HG03066 (cell line): Measurements from ENCODE around the gene ZNF219.

Experiments
- ATAC-seq: cut with Tn5 transposase; IDR thresholded peaks from one replicate; pipeline ENCODE4 v1.9.1; 2021; ENCODE audit warnings: low read depth; ENCODE audit not compliant: unreplicated experiment

ZNF219 gene

GRCh38 chr14:21102521-21103410 is 4.3 kb upstream of the ZNF219 start:
- ATAC-seq, result no peak

DNA sequence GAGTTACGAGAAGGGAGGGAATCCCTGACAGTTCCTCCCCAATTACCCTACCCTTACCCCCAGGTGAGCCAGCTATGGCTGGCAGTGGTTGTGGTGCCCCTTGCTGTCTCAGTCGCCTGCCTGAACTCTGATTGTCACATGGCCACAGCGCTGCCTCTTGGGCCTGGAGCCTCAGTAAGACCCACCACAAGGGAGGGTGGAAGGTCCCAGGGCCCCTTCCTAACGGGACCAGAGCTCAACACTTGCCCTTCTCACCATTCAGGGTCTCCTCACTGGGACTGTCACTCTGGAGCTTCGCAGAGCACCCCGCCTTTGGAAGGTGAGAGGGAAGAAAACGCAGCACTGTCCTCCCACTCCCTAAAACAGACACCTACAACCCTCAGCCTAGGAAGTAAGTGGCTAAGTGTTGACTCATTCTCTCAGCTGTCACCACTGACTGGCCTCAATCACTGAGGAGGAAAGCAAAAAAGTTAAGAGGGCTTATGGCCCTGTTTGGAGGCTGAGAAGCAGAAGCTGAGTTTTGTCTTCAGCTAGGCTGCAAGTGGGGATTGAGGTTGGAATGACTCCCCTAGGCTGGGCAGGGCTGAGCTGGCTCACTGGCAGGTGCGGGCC is 3.5 kb upstream of the ZNF219 start:
- no peak for ATAC-seq

DNA sequence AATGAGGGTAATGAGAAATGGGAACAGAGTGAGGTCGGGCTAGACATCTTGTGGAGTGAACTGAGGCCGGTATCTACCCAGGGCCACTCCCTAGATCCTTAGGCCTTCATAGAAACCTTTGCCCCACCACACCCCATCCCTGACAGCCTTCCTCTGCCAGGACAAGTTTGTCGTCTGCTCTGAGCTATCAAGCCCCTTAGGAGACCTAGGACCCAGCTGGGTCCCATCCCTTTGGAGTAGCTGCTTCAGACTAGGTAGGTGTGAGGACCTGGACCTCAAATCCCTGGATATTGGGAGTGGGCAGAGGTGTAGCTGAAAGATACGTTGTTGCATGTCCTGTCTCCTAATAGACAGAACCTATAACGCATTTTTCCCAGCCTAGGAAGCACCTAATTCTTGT is 2.5 kb upstream of the ZNF219 start, which contains the start of gene TMEM253:
TSS of gene TMEM253 (plus strand) at position 136 of the 400 bp plus-strand sequence. CDS start 278 bp downstream, outside the sequence.
- no peak for ATAC-seq

DNA sequence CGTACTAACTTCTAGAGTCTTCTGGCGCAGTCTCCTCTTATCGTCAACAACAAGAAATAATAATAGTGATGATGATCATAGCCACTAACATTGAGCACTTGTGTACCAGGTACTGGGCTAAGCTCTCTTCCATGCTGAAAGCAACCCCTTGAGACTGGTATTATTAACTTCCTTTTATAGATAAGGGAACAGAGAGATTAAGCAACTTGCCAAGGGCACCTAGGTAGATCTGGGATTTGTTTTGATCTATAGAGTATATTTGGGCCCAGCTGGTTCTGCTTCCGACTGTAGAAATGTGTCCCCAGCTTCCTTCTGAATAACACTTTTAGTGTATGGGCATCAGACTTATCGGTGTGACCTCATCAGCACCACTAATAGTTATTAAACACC is 1.1 kb upstream of the ZNF219 start:
- no peak for ATAC-seq

GRCh38 chr14:21098892-21099595 is 589 bp upstream of the ZNF219 start:
- ATAC-seq, result no peak

DNA sequence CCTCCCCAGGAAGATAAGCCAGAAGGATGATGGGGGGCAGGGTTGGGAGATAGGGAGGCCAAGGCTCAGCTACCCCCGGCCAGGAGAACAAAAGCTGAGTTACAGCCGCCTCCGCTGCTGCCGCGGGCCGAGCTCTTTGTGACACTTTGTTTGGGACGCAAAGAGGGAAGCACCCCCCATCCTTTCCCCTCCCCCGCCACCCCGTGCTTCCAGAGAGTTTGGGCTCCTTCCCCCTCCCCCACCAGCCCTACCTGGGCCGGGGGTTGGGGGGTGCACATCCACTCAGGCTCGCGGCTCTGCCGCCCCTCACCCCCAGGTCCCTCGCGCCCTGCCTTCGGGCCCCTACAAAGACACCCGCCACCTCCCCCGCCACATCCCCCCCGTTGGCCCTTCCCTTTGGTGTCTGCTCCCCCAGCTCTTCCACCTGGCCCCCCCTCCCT is 799 bp downstream of the ZNF219 start:
- ATAC-seq, result no peak

- no peak for ATAC-seq
Observed at GRCh38 chr14:21096978-21097635, 1.3 kb downstream of the ZNF219 start.

DNA sequence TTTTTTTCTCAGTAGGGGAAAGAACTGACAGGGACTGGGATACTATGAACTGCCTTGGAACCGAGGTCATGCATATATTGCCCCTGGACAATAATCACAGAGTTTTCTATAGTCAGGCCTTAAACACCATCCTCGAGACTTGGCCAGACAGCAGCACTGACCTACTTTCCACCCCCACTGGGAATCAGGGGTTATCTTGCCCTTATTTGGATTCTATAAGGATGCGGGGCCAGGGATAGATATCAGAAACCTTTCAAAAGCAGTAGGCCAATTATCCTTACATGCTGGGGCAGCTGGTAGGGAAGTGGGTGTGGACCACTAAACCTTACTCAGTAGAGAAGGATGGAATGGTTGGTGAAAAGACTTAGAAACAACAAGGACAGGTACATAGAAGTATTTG is 2.0 kb downstream of the ZNF219 start:
- no peak for ATAC-seq

DNA sequence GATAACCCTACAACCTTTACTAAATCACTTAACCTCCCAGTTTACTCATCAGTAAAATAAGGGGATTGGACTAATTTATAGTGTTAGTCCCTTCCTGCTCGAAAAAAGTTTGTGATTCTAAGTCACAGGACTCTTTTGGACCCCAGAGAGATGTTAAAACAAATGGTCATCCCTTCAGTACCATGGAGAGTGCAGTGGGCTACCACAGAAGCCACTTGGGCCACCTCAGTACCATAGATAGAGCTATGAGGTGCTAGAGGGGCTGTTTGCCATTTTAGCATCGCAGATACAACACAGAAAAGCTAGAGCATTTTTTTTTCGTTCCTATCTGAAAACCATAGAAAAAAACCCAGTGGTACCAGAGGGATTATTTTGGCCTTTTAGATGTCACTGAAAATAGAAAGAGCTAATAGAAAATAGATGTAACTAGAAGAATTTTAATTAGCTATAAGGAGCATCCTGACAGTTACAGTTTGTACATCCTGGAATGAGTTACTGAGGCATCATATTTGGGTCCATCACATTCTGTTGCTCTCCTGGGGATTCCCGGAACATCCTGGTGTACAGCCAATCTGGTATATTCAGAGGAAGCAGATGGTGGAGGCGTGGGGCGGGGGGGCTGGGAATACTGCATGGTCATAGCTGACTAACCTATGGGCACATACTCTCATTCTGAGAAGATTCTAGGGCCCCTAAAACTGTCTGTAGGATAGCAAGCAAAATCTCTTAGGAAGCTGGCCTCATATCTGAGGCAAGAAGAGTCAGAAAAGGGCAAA is 2.8 kb downstream of the ZNF219 start:
- ATAC-seq, result no peak

DNA sequence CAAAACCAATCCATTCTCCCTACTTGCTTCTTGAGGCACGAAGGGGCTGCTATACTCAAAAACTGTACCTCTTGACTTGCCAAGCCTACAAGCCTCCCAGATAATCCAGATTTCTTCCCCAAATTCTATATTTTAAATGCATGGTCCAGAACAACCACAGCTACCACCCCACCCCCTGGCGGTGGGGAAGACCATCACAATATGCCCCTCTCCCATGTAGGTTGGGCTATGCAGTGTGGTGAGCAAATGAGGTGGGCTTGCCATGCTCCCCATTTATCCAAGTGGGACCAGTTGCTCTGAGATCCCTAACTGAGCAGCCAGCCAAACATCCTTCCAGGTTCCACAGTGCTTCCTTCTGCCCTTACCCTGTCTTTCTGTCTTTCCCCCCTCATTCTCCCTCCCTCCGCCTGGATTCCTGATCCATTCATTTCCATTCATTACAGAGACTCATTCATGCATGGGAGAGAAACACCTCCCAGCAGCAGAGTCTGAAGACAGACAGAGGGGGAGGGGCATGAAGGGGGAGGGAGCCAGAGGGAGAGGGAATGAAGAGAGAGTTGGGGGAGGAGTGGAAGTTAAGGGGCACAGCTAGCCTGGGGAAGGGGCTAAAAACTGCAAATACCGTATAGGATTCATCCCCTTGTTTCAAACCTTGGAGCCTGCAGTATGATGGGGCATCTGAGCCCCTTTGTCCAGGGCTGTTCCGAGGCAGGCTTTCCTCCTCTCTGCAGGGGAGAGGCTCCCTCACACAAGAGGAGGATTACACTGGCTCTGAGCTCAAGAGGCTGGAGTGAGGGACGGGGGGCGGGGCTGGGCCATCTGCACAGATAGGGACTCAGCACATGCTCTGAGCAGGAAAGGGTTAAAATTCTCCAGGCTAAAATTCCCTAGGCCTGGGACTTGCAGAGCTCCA is 4.4 kb downstream of the ZNF219 start:
- ATAC-seq, result no peak

DNA sequence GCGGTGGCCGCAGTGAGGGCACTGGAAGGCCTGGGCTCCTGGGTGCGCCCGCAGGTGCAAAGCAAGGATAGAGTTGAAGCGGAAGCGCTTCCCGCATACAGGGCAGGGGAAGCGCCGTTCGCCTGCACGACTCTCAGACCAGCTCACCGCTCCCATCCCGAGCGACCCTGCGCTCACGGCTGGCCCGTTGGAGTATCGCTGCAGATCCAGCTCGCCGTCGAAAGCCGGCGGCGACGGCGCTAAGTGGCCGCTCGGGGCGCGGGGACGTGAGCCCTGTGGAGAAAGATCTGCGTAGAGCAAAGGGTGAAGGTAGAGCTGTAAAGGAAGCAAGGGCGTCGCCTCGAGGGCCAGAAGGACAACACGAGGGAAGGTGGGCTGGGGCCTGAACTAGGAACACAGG is 5.4 kb downstream of the ZNF219 start:
- no peak for ATAC-seq

DNA sequence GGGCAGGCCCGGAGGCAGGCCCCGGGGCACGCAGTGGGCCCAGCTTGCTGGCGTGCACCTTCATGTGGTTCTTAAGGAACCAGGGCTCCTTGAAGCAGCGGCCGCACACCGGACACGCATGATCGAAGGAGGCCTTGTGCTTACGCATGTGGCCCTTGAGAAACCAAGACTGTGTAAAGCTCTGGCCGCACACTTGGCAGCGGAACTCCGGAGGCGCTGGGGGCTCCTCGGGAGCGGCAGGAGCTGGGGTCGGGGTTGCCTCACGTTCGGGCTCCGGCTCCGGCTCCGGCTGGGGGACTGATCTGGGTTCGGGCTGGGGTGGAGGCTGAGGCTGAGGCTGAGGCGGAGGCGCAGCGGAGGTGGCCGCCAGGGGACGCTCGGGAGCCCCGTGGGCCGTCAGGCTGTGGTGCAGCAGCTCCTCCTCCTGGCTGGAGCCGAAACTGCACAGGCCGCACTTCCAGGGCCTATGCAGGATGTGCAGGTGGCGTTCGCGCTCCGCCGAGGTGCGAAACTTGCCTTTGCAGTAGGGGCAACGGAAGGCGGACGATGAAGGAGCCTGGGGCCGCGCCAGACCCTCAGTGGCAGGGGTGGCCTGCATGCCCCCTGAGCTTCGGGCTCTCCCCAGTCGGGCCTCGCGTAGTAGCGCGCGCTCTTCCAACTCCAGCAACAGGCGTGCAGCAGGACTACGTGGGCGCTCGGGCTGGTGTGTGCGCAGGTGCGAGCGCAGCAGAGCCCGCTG is 6.0 kb downstream of the ZNF219 start:
- peak; percentile 76 for ATAC-seq

DNA sequence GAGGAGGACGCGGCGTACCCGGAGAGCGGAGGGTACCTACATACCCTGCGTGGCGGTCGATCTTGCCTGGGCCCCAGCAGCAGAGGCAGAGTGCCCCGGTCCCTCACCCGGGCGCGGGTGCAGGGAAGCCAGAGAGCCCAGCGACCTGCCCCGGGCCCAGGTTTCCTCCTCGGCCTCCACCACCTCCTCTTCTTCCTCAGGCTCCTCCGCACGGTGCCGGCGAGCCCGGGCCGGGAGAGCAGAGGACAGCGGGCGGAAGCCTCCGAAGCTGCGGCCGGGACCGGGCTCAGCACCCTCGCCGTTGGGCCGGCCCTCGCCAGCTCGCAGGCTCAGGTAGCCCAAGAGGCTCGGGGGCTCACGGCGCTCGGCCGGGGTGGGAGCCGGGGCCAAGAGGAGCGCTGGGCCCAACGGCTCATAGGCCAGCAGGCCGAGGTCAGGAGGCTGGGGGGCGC is 6.6 kb downstream of the ZNF219 start:
- no peak for ATAC-seq

DNA sequence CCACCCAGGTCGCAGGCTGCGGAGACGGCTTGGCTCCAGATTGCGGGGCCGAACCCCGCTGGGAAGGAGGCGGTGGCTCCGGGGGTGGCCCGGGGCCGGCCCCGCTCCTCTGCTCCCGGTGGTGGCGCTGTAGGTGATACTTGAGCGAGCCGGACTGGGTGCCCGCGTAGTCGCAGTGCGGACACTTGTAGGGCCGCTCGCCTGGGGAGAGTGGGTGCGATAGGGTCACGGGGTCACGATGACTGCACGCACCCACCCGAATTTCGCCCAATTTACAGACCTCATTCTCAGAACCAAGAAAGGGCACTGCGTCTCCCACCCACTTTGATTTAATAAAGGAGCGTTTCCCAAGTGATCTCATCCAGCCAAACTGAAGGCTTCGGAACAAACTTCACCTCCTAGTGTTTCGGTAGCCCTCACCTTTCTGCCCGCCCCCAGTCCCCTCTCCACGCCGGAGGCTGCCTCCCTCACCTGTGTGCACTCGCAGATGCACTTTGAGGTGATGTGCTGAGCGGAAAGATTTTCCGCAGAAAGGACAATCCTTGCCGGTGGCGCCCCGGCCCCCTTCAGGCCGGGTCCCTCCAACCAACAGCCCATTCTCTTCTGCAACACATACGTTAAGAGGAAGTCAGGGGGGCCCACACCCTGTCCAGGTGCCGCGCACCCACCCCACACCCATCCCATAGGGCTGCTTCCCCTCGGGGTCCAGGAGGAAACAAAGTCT is 7.4 kb downstream of the ZNF219 start:
- no peak for ATAC-seq

DNA sequence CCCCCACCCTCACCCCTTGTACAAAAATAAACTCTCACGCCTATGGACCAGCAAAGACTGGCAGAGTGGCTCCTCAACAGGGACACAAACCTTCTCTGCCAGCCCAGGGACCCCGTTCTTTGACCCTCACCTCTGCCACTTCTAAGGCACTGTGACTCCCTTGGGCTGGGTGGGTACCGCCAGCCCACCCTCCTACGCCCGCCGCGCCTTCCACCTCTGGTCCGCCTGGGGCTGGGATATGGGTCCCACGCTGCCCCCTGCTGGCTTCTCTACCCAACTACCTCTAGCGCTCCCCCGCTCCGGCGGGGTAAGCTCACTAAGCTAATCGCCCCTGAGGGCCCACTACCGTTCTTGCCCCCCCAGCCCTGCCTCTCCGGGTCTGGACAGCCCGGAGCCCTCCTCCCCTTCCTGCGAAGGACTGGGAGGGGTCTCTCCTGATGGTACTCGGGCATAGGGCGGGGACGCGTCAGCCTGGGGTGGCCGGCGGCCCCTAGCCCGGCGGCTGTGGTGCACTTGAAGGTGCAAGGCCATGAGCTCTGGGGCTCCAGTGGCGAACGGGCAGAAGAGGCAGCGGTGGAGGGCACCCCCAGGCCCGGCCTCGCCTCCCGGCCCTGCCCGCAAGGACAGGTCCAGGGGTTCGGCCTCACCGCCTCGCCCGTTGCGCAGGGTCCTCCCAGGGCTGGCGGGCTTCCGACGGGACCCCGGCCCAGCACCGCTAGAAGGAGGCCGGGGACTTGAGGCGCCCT is 8.1 kb downstream of the ZNF219 start:
- ATAC-seq, result no peak

DNA sequence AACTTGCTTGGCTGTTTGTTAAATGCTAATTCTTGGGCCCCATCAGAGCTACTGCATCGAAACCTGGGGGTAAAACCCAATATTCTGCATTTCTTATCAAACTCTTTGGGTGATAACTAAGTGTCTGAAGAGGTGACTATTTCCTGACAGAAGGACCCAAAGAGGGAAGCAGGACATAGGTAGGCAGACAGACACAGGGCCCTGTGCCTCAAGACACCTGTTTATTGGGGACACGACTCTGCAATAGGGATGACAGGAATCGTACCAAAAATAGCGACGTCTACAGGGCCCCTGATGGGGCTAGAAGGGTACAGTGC is 8.6 kb downstream of the ZNF219 start:
- no peak for ATAC-seq

GRCh38 chr14:21089271-21089670 is 9.2 kb downstream of the ZNF219 start:
- ATAC-seq, result no peak
